SK-N-SH treated with all-trans-retinoic acid at 6 μM for 48 hours (cell line): ENCODE data around the gene GPC6.

Experiments used
- ATAC-seq: fragments of 200-7000 bp; cut with Tn5 transposase; 3 replicates; pipeline ENCODE4 v1.9.1; 2020; ENCODE audit warnings: mild to moderate bottlenecking, moderate library complexity
- CREB5 ChIP-seq: fragments of 250-450 bp; sonication (Bioruptor Pico); IDR thresholded peaks from 2 replicates; pipeline ENCODE4 v1.5.1; 2020; ENCODE audit warnings: low read depth, mild to moderate bottlenecking, moderate library complexity
- PPARA ChIP-seq: fragments of 250-450 bp; sonication (Bioruptor Pico); IDR thresholded peaks from 2 replicates; pipeline ENCODE4 v1.5.0; 2020; ENCODE audit warnings: mild to moderate bottlenecking, borderline replicate concordance
- TF ChIP-seq, protein P1 (sequence below): fragments of 250-450 bp; sonication (Bioruptor Pico); IDR thresholded peaks from 2 replicates; pipeline ENCODE4 v1.8.0; 2020; ENCODE audit warnings: mild to moderate bottlenecking, moderate library complexity, borderline replicate concordance

Gene GPC6

GRCh38 chr13:94454906-94455305 lies 1228.3 kb downstream of the GPC6 start (continued):
- TF ChIP-seq, protein P1, sequence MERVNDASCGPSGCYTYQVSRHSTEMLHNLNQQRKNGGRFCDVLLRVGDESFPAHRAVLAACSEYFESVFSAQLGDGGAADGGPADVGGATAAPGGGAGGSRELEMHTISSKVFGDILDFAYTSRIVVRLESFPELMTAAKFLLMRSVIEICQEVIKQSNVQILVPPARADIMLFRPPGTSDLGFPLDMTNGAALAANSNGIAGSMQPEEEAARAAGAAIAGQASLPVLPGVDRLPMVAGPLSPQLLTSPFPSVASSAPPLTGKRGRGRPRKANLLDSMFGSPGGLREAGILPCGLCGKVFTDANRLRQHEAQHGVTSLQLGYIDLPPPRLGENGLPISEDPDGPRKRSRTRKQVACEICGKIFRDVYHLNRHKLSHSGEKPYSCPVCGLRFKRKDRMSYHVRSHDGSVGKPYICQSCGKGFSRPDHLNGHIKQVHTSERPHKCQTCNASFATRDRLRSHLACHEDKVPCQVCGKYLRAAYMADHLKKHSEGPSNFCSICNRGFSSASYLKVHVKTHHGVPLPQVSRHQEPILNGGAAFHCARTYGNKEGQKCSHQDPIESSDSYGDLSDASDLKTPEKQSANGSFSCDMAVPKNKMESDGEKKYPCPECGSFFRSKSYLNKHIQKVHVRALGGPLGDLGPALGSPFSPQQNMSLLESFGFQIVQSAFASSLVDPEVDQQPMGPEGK (CRISPR knock-in tag), result no peak
- no peak for TF ChIP-seq PPARA (CRISPR knock-in tag)
- TF ChIP-seq, all 23 proteins: peak for 0

GRCh38 chr13:94455414-94455813 lies 1228.8 kb downstream of the GPC6 start:
- ATAC-seq, result no peak
- TF ChIP-seq CREB5 (CRISPR knock-in tag), result no peak
- TF ChIP-seq, all 23 proteins: peak for 0
